Stimulated activated CD8-positive, alpha-beta memory T cell treated with anti-CD3 and anti-CD28 coated beads, Interleukin-4, amount 100 ng/mL, for 4 hours (primary cell): ENCODE data around the gene LMLN.
"Not testable (repeated sequence)": the region's sequence is repeated elsewhere in the genome, so short reads cannot be mapped to it uniquely, and the experiment has no call there.

Experiments
- DNase-seq, 2 donors: peaks; one replicate each; pipeline ENCODE4 v3.0.0-alpha.2; 2020; ENCODE audit warnings: low read depth in 2 of 2, low spot score in 1 of 2

The LMLN gene

GRCh38 chr3:198022604-198023003 lies 62.6 kb downstream of the LMLN start:
- DNase-seq = no peak

- no peak for DNase-seq
Observed at GRCh38 chr3:198025644-198026043, 65.6 kb downstream of the LMLN start.

GRCh38 chr3:198026620-198027019 lies 66.6 kb downstream of the LMLN start:
- DNase-seq = no peak

- DNase-seq = no peak
Observed at GRCh38 chr3:198027045-198027798, 67.2 kb downstream of the LMLN start.

- DNase-seq = no peak
Observed at GRCh38 chr3:198027799-198028390, 67.9 kb downstream of the LMLN start.

- DNase-seq = no peak
Observed at GRCh38 chr3:198028718-198029117, 68.7 kb downstream of the LMLN start.

GRCh38 chr3:198030125-198030524 lies 70.1 kb downstream of the LMLN start:
- DNase-seq = no peak

- DNase-seq = no peak
Observed at GRCh38 chr3:198030726-198031125, 70.7 kb downstream of the LMLN start.

- no peak for DNase-seq
Observed at GRCh38 chr3:198032039-198032936, 72.3 kb downstream of the LMLN start.

DNA sequence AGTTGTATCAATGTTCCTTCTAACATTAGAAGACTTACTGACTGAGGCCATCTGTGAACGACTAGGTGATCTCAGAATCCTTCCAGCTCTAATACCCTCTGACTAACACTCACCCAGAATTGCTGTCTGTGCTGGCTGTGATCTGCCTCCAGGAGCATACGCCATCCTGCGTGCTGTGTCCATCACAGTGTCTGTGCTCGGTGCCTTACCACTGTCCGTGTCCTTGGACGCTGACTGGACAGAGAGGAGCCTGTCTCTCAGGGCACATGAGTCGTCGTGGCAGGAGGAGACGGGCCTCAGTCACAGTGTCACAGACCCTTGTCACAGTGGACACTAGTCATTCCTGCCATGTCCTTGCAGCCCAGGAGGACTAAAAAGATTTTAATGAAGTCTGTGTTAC lies 83.1 kb downstream of the LMLN start:
- DNase-seq = no peak

- DNase-seq = no peak
Observed at GRCh38 chr3:198046120-198046857, 86.3 kb downstream of the LMLN start.

GRCh38 chr3:198048445-198048844 lies 88.4 kb downstream of the LMLN start:
- DNase-seq = no peak

GRCh38 chr3:198051836-198052235 lies 91.8 kb downstream of the LMLN start:
- no peak for DNase-seq

DNA sequence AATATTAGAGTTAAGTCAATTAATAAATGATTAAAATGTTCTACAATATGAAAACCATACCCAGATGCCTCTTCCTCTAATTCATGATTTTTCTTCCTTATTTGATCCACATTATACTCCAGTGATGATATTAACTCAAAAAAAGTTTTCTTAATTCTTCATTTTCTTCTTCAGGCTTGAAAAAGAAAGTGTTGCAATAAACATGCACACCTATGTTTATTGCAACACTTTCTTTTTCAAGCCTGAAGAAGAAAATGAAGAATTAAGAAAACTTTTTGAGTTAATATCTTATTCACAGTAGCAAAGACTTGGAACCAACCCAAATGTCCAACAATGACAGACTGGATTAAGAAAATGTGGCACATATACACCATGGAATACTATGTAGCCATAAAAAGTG lies 93.4 kb downstream of the LMLN start:
- not testable (repeated sequence) for DNase-seq

DNA sequence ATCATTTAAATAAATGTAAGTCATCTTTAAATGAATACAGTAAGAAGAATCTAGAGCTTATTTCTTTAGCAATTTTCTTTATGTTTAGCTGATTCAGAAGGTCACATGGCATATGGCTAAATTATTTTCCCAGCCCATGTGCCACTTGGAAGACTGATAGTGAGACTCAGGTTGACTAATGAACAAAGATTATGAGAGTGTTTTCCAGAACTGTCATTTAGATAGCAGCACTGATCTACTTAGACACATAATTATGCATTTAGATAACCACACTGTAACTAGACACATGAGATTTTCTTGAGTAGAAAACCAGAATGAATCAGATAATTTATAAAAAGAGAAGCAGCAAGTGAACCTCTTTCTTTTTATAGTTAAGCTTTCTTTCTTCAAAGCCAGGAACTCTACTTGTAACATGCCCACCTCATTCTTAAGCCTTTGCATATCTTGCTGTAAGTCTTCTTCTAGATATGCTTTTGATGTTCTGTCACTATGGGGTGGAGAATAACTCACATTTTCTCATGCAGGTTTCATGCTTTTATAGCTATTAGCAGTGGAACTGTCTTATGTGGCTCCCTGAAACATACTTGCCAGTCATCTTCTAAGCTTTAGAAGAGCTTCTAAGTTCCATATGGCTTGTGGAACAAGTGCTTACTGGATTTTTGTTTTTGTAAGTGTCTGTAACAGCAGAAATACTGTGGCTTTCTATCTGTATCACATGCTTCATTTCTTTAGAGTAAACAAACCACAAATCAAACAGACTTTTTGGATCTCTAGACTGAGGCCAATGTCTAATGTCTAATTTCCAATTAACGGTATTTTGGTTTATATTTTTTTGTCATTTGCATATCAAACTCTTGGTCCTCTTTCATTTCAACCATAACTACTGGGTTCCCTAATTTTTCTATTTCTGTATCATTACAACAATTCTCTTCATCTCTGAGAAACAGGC lies 101.4 kb downstream of the LMLN start:
- no peak for DNase-seq

DNA sequence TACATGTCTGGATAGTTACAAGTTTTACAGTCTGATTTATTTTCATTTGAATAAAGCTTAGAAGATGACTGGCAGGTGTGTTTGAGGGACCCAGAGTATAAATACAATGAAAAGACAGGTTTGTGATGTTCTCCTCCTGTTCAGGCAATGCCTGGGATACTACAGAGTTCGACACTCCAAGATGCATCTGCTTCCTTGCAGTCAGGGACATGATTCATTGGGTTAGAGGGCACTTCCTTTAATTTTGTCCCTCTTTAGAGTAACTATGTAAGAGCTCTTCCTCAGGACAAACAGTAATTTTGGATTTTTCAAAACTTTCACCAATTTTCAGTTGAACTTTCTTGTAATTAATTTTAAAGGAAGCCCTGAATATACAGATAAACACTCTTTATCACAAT lies 102.0 kb downstream of the LMLN start:
- DNase-seq = no peak

GRCh38 chr3:198064420-198064819 lies 104.4 kb downstream of the LMLN start:
- no peak for DNase-seq

DNA sequence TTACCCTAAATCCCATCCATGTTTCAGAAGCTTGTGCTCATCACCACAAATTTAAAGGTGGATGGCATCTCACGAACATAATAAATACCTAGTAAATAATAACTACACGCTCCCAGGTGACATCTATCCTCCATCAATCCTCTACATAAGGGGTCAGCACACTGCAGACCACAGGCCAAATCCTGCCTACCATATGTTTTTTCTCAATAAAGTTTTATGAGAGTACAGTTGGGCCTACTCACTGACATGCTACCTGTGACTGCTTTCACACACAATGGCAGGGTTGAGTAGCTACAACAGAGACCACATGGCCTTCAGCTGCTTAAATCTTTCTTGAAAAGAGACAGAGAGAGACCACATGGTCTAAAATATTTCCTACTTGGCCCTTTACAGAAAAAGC lies 105.9 kb downstream of the LMLN start:
- no peak for DNase-seq

GRCh38 chr3:198067416-198067815 lies 107.4 kb downstream of the LMLN start:
- DNase-seq = no peak

- DNase-seq = no peak
Observed at GRCh38 chr3:198070871-198071270, 110.9 kb downstream of the LMLN start.
